IPS-18a (cell line): ENCODE data around the gene CD55.

Experiments used
- H3K27ac ChIP-seq: one replicate; pipeline ENCODE4 v1.5.1; 2013; ENCODE audit warnings: low read length
- H3K27me3 ChIP-seq: one replicate; pipeline ENCODE4 v1.6.1; 2013; ENCODE audit warnings: mild to moderate bottlenecking, low read length; ENCODE audit not compliant: control insufficient read depth, insufficient read depth
- H3K36me3 ChIP-seq: one replicate; pipeline ENCODE4 v1.6.1; 2013; ENCODE audit warnings: low read depth, low read length; ENCODE audit not compliant: control insufficient read depth
- H3K4me1 ChIP-seq: one replicate; pipeline ENCODE4 v1.6.1; 2013; ENCODE audit warnings: low read depth, low read length; ENCODE audit not compliant: control insufficient read depth
- H3K4me3 ChIP-seq: one replicate; pipeline ENCODE4 v1.5.1; 2013; ENCODE audit warnings: low read length
- H3K9ac ChIP-seq: one replicate; pipeline ENCODE4 v1.6.1; 2013; ENCODE audit warnings: mild to moderate bottlenecking, low read length, moderate library complexity
- H3K9me3 ChIP-seq: one replicate; pipeline ENCODE4 v1.6.1; 2013; ENCODE audit warnings: low read depth, low read length; ENCODE audit not compliant: control insufficient read depth

CD55 gene

GRCh38 chr1:207389728-207390464 is 68.4 kb downstream of the CD55 start:
- Histone ChIP-seq H3K4me3 (no peak overlapping the region), H3K4me1 (no peaks in the 10 kb centered on the region), H3K36me3 (no peaks in the 10 kb centered on the region), H3K27ac (no peak overlapping the region), H3K9ac (no peak overlapping the region), H3K27me3 (no peaks in the 10 kb centered on the region), H3K9me3 (no peaks in the 10 kb centered on the region)

DNA sequence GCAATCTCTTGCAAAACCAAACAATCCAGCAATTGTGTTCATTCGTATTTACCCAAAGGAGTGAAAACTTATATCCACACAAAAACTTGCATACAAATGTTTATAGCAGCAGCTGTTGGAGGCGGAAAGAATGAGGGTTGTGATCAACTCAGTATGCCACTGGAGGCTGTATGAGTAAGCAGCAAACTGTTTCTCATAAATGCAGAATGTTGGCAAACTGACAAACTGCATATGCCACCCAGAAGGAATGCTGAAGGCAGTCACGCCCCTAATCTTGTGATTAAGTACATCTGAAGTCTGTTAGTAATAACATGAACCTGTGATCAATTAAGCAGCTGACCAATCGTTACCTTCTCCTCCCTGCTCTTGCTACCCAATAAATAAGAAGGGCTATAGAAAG is 72.1 kb downstream of the CD55 start:
- Histone ChIP-seq H3K27ac (no peak overlapping the region), H3K36me3 (no peaks in the 10 kb centered on the region), H3K4me3 (no peak overlapping the region), H3K27me3 (no peaks in the 10 kb centered on the region), H3K9me3 (no peaks in the 10 kb centered on the region), H3K4me1 (no peaks in the 10 kb centered on the region), H3K9ac (no peak overlapping the region)

GRCh38 chr1:207396168-207396746 is 74.8 kb downstream of the CD55 start:
- H3K36me3 ChIP-seq, result no peaks in the 10 kb centered on the region
- H3K27ac ChIP-seq, result no peak overlapping the region
- H3K9me3 ChIP-seq, result no peaks in the 10 kb centered on the region
- no peak overlapping the region for H3K4me3 ChIP-seq
- no peaks in the 10 kb centered on the region for H3K27me3 ChIP-seq
- no peaks in the 10 kb centered on the region for H3K4me1 ChIP-seq
- no peak overlapping the region for H3K9ac ChIP-seq

GRCh38 chr1:207397525-207397926 is 76.0 kb downstream of the CD55 start:
- no peak overlapping the region for H3K27ac ChIP-seq

GRCh38 chr1:207398986-207399385 is 77.5 kb downstream of the CD55 start:
- Histone ChIP-seq H3K9me3 (no peaks in the 10 kb centered on the region), H3K27me3 (no peaks in the 10 kb centered on the region), H3K36me3 (no peaks in the 10 kb centered on the region), H3K4me1 (no peaks in the 10 kb centered on the region), H3K27ac (no peak overlapping the region), H3K4me3 (no peak overlapping the region), H3K9ac (no peak overlapping the region)

More at GRCh38 chr1:207397525-207397926, 76.0 kb downstream of the CD55 start:
- H3K9ac ChIP-seq, result no peak overlapping the region
- H3K9me3 ChIP-seq, result no peaks in the 10 kb centered on the region
- H3K27me3 ChIP-seq, result no peaks in the 10 kb centered on the region
- no peak overlapping the region for H3K4me3 ChIP-seq
- no peaks in the 10 kb centered on the region for H3K4me1 ChIP-seq
- H3K36me3 ChIP-seq, result no peaks in the 10 kb centered on the region

GRCh38 chr1:207401578-207401977 is 80.1 kb downstream of the CD55 start:
- no peak overlapping the region for H3K27ac ChIP-seq
- no peaks in the 10 kb centered on the region for H3K4me1 ChIP-seq
- H3K4me3 ChIP-seq, result no peak overlapping the region
- H3K9ac ChIP-seq, result no peak overlapping the region
- H3K27me3 ChIP-seq, result no peaks in the 10 kb centered on the region
- no peaks in the 10 kb centered on the region for H3K36me3 ChIP-seq
- no peaks in the 10 kb centered on the region for H3K9me3 ChIP-seq

- Histone ChIP-seq H3K9ac (no peak overlapping the region), H3K36me3 (no peaks in the 10 kb centered on the region), H3K4me1 (no peaks in the 10 kb centered on the region), H3K27ac (no peak overlapping the region), H3K9me3 (no peaks in the 10 kb centered on the region), H3K4me3 (no peak overlapping the region), H3K27me3 (no peaks in the 10 kb centered on the region)
These were observed 81.3 kb downstream of the CD55 start for GRCh38 chr1:207402744-207403143.

- Histone ChIP-seq H3K4me3 (no peak overlapping the region), H3K27ac (no peak overlapping the region), H3K4me1 (no peaks in the 10 kb centered on the region), H3K9ac (no peak overlapping the region), H3K36me3 (no peaks in the 10 kb centered on the region), H3K9me3 (no peaks in the 10 kb centered on the region), H3K27me3 (no peaks in the 10 kb centered on the region)
These were observed 83.5 kb downstream of the CD55 start for GRCh38 chr1:207404849-207405525.

DNA sequence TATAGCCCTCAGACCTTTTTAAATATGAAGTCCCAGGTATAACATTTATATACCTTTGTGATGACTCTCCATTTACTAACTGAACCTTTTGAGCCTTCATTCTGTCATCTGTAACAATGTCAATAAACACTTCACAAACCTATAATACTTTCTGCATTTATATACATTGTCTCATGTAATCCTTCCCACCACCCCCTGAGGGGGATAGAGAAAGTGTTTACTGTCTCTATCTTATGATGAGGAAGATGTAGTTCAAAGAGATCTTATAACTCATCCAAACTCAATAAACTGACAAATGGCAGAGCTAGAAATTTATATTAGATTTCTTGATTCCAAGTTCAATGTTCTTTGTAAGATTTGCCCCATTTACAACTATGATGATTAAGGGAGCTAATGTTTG is 84.3 kb downstream of the CD55 start:
- H3K4me1 ChIP-seq, result no peaks in the 10 kb centered on the region
- no peak overlapping the region for H3K27ac ChIP-seq
- no peaks in the 10 kb centered on the region for H3K27me3 ChIP-seq

DNA sequence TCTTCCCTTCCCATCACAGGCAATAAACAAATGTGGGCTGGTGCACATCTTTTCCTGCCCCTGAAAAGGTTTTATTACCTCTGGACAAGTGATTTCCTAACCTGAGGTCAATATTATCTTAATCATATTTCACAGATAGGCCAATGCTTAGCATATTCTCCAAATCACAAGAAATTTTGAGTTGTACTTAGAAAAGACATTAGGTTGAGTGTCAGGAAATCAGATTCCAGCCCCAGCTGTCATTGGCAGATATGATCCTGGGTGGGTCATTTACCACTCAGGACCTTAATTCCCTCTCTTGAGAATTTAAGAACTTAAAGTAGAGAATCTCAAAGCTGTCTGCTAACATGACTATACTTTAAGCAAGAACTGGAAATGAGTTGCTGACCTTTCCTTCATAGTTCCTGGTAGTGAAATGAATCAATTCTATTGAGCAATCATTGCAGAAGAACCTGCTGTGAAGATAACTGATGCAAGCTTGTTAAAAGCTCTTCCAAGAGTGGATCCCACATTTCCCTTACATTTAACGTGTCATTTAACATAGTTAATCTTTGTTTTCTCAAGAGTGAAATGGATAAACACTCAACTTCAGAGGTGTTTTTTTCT is 86.3 kb downstream of the CD55 start:
- no peaks in the 10 kb centered on the region for H3K36me3 ChIP-seq
- H3K9ac ChIP-seq, result no peak overlapping the region
- H3K4me3 ChIP-seq, result no peak overlapping the region
- no peaks in the 10 kb centered on the region for H3K27me3 ChIP-seq
- no peaks in the 10 kb centered on the region for H3K9me3 ChIP-seq
- no peaks in the 10 kb centered on the region for H3K4me1 ChIP-seq
- no peak overlapping the region for H3K27ac ChIP-seq

More for the DNA sequence above, 84.3 kb downstream of the CD55 start:
- Histone ChIP-seq H3K9ac (no peak overlapping the region), H3K36me3 (no peaks in the 10 kb centered on the region), H3K9me3 (no peaks in the 10 kb centered on the region), H3K4me3 (no peak overlapping the region)
